Sigmoid colon (tissue), 3 donors: Measurements from ENCODE around the gene PUS1.

ENCODE experiments used
- CTCF ChIP-seq, 4 experiments: fragments of 450-650 bp in 3 of 4; fragments of 200-600 bp in 1 of 4; IDR thresholded peaks; one replicate each; pipeline ENCODE4 v1.5.1; 2016 to 2019; ENCODE audit warnings: antibody characterized with exemption in 4 of 4, mild to moderate bottlenecking in 3 of 4, moderate library complexity in 2 of 4
- POLR2A ChIP-seq, 2 donors: fragments of 450-650 bp; IDR thresholded peaks; one replicate each; pipeline ENCODE4 v1.6.1; 2016; ENCODE audit warnings: antibody characterized with exemption in 2 of 2, mild to moderate bottlenecking in 2 of 2, moderate library complexity in 2 of 2

- TF ChIP-seq POLR2A (IDR thresholded peaks at IDR 0.05) (peak in 1 of 2 donors; percentile 48), CTCF (IDR thresholded peaks at IDR 0.05) (no peak)
These were observed 9.9 kb downstream of the PUS1 start for GRCh38 chr12:131939007-131939406.
